Measurements from ENCODE around the gene TBRG1. TPM values are rescaled to one million over a fixed set of nuclear protein-coding genes. Genes with fewer than 3 reads are reported as not detected.

The TBRG1 gene
- total RNA-seq, 1 donor from 2014 or later: 29.4 TPM

DNA sequence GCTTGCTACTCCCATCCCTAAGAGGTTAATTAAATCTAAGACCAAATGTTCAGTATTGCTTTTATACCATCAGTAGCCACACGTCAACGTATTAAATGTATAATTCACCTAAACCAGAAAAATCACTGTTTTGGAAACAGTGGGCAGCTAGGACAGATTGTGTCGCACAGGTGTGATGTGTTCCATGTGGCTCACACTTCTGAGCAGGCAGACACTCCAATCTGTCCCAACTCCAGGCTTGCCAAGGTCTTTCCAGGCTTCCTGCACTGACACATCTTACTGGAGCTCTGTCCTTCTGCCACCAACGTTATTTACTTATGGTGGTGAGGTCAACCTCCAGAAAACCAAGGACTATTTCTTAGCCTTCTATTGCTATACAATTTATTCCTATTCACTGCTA is 39.4 kb downstream of the TBRG1 start:
- no peaks in the 10 kb centered on the region for H3K27me3 Mint-ChIP-seq

DNA sequence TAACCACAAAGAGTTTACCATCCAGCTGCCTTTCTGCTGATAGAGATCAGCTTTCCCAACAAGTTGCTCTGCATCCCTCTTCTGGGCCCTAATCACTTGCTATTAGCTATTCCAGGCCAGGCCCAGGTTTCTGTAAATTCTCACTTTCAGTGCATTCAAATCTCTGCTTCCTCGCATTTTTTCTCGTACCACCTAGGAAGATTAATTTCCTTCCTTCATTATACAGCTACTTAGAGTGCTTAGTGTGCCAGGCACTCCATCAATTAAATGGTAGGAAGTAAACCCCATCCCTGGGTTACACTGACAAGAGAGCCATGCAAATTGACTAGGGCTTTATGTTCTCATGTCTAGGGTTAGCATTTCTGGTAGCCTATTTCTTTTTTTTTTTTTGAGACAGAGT is 41.2 kb downstream of the TBRG1 start:
- H3K4me1 Mint-ChIP-seq (ENCODE audit: unreplicated experiment): no peaks in the 10 kb centered on the region
- DNase-seq (ENCODE audit: extremely low spot score, unreplicated experiment): no peak
- TF ChIP-seq, protein P1, sequence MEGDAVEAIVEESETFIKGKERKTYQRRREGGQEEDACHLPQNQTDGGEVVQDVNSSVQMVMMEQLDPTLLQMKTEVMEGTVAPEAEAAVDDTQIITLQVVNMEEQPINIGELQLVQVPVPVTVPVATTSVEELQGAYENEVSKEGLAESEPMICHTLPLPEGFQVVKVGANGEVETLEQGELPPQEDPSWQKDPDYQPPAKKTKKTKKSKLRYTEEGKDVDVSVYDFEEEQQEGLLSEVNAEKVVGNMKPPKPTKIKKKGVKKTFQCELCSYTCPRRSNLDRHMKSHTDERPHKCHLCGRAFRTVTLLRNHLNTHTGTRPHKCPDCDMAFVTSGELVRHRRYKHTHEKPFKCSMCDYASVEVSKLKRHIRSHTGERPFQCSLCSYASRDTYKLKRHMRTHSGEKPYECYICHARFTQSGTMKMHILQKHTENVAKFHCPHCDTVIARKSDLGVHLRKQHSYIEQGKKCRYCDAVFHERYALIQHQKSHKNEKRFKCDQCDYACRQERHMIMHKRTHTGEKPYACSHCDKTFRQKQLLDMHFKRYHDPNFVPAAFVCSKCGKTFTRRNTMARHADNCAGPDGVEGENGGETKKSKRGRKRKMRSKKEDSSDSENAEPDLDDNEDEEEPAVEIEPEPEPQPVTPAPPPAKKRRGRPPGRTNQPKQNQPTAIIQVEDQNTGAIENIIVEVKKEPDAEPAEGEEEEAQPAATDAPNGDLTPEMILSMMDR (conservative IDR thresholded peaks at IDR 0.05): no peak
- H3K9me3 Mint-ChIP-seq: no peaks in the 10 kb centered on the region
- H3K4me3 Mint-ChIP-seq: no peak overlapping the region
- H3K36me3 Mint-ChIP-seq: peaks cover 11% of the 10 kb centered on the region
- H3K27ac Mint-ChIP-seq: no peak overlapping the region
- no peaks in the 10 kb centered on the region for H3K27me3 Mint-ChIP-seq

More for the DNA sequence above, 39.4 kb downstream of the TBRG1 start:
- H3K9me3 Mint-ChIP-seq: no peaks in the 10 kb centered on the region
- DNase-seq (ENCODE audit: extremely low spot score, unreplicated experiment): no peak
- TF ChIP-seq, protein P1 (conservative IDR thresholded peaks at IDR 0.05): no peak
- peaks cover 11% of the 10 kb centered on the region for H3K36me3 Mint-ChIP-seq
- H3K27ac Mint-ChIP-seq: no peak overlapping the region
- H3K4me1 Mint-ChIP-seq (ENCODE audit: unreplicated experiment): peaks cover 16% of the 10 kb centered on the region
- H3K4me3 Mint-ChIP-seq: no peak overlapping the region

DNA sequence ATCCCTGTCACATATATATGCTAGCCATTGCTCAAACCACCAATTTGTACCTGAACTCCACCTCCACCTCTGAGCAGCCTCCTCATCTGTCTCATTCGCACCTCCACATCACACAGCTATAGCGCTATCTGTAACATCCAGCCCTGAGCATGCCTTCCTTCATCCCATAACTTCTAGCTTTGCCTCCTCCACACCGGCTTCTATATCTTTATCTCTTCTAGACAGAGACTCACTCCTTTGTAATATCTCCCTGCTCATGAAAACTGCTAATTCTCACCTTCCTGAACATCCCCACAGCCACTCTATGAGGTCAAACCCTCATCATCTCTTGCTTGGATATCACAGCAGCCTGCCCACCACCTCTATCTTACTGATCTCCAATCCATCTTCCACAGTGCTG is 44.9 kb downstream of the TBRG1 start:
- TF ChIP-seq, protein P1 (conservative IDR thresholded peaks at IDR 0.05): no peak
- no peak overlapping the region for H3K27ac Mint-ChIP-seq
- DNase-seq (ENCODE audit: extremely low spot score, unreplicated experiment): no peak
- H3K4me1 Mint-ChIP-seq (ENCODE audit: unreplicated experiment): peaks cover 6% of the 10 kb centered on the region
- H3K27me3 Mint-ChIP-seq: peaks cover 2% of the 10 kb centered on the region
- H3K4me3 Mint-ChIP-seq: no peak overlapping the region
- no peaks in the 10 kb centered on the region for H3K9me3 Mint-ChIP-seq
- peaks cover 8% of the 10 kb centered on the region for H3K36me3 Mint-ChIP-seq

DNA sequence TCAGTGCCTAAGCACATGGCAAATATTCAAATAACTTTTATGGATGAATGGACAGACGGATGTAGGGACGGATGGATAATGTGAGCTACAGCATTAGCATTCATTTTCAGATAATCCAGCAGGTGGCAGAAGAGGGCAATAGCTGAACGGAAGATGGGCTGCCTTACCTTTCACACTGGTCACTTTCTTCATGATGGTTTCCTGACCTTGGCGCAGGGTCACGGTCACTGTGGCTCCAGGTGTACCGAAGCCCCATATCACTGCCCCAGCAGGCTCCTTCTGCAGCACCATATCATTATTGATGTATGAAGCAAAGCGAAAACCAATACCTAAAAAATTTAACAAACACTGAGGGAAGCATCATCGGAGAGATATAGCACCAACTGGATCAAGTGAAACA is 46.5 kb downstream of the TBRG1 start:
- H3K4me3 Mint-ChIP-seq: no peak overlapping the region
- H3K36me3 Mint-ChIP-seq: peaks cover 8% of the 10 kb centered on the region
- no peak for DNase-seq (ENCODE audit: extremely low spot score, unreplicated experiment)
- H3K27me3 Mint-ChIP-seq: peaks cover 2% of the 10 kb centered on the region
- no peak overlapping the region for H3K27ac Mint-ChIP-seq
- TF ChIP-seq, protein P1 (conservative IDR thresholded peaks at IDR 0.05): peak; percentile 88
- peaks cover 12% of the 10 kb centered on the region for H3K4me1 Mint-ChIP-seq (ENCODE audit: unreplicated experiment)
- H3K9me3 Mint-ChIP-seq: no peaks in the 10 kb centered on the region

DNA sequence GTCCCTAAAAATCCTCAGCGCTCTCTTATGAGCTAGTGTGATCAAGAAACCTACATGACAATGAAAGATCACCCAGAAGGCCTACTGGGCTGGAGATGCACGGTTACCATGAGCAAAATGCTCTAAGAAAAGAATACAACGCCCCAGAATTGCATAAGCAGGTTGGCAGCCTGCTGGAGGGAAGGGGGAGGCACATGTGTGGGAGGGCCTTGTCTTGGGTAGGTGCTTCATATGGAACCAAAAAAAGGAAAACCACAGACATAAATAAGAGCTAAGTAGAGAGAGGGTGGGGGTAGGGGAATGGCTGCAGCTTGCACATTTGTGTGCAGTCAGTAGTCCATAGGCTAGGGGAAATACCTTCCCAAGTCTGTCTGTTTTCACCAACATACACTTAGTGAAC is 48.1 kb downstream of the TBRG1 start:
- H3K9me3 Mint-ChIP-seq: no peaks in the 10 kb centered on the region
- TF ChIP-seq, protein P1 (conservative IDR thresholded peaks at IDR 0.05): peak; percentile 21
- DNase-seq (ENCODE audit: extremely low spot score, unreplicated experiment): no peak
- no peak overlapping the region for H3K27ac Mint-ChIP-seq
- H3K4me3 Mint-ChIP-seq: peak overlapping the region; percentile 42
- H3K36me3 Mint-ChIP-seq: peaks cover 4% of the 10 kb centered on the region
- peaks cover 2% of the 10 kb centered on the region for H3K27me3 Mint-ChIP-seq
- H3K4me1 Mint-ChIP-seq (ENCODE audit: unreplicated experiment): peaks cover 20% of the 10 kb centered on the region
